Central memory CD4-positive, alpha-beta T cell (primary cell): Measurements from ENCODE around the gene ADIPOQ.
"Not testable (repeated sequence)": the region's sequence is repeated elsewhere in the genome, so short reads cannot be mapped to it uniquely, and the experiment has no call there.

Experiments
- DNase-seq: peaks from one replicate; pipeline ENCODE4 v3.0.0; 2022
- total RNA-seq, 3 experiments: gene quantifications; one replicate each; lab custom pipeline; 2026; lab: John Stamatoyannopoulos, UW

ADIPOQ gene
- total RNA-seq: 0 reads per million in 3 experiments

DNA sequence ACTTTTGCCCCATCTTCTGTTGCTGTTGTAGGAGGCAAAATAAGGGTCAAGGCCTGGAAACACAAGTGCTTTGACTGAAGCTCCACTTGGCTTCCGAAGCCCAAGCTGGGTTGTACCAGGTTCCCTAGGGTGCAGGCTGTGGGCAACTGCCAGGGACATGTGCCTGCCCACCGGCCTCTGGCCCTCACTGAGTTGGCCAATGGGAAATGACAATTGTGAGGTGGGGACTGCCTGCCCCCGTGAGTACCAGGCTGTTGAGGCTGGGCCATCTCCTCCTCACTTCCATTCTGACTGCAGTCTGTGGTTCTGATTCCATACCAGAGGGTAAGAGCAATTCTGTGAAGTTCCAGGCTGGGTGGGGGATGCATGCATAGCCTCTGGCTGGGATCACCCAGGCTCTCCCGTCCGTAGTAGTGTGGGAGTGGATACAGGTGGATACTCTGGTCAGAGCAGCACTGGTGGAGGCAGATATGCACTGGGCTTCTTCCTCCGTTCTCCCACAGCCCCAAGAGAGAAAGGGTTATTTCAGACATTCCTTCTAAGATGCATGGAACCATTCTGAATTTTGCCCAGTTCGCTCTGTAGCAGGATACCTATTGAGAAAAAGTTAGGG lies at the start of gene ADIPOQ:
Gene ADIPOQ, plus strand, starts transcription at position 285 of the 613 bp plus-strand sequence. CDS start 10,349 bp downstream, outside the sequence.
- DNase-seq: no peak

- no peak for DNase-seq
Observed at GRCh38 chr3:186798239-186798874, 44.2 kb upstream of the ADIPOQ start.

DNA sequence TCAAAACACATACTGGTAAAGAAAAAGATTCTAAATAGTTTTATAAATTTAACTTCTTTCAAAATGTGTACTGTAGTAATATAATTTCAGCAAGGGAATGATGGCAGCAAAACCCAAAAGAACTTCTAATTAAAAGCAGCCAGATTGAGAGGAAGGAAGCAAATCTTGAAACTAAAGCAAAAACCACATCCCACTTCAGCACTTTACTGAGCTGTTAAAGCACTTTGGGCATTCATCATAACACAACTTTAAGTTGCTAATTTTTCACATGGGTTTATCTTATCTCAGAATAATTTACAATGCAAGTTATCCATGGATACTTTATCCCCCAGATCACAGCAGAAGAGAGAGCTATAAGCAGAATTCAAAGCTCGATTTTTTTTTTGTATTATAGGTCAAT lies 42.2 kb upstream of the ADIPOQ start:
- no peak for DNase-seq

- no peak for DNase-seq
Observed at GRCh38 chr3:186802701-186803100, 39.8 kb upstream of the ADIPOQ start.

DNA sequence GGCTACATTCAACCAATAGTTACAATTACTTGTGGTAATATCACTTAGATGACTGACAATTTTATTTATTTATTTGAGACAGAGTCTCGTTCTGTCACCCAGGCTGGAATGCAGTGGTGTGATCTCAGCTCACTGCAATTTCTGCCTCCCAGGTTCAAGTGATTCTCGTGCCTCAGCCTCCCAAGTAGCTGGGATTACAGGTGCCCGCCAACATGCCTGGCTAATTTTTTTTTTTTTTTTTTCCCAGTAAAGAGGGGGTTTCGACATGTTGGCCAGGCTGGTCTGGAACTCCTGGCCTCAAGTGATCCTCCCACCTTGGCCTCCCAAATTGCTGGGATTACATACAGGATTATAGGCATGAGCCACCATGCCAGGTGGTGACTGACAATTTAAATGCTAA lies 39.1 kb upstream of the ADIPOQ start:
- not testable (repeated sequence) for DNase-seq

DNA sequence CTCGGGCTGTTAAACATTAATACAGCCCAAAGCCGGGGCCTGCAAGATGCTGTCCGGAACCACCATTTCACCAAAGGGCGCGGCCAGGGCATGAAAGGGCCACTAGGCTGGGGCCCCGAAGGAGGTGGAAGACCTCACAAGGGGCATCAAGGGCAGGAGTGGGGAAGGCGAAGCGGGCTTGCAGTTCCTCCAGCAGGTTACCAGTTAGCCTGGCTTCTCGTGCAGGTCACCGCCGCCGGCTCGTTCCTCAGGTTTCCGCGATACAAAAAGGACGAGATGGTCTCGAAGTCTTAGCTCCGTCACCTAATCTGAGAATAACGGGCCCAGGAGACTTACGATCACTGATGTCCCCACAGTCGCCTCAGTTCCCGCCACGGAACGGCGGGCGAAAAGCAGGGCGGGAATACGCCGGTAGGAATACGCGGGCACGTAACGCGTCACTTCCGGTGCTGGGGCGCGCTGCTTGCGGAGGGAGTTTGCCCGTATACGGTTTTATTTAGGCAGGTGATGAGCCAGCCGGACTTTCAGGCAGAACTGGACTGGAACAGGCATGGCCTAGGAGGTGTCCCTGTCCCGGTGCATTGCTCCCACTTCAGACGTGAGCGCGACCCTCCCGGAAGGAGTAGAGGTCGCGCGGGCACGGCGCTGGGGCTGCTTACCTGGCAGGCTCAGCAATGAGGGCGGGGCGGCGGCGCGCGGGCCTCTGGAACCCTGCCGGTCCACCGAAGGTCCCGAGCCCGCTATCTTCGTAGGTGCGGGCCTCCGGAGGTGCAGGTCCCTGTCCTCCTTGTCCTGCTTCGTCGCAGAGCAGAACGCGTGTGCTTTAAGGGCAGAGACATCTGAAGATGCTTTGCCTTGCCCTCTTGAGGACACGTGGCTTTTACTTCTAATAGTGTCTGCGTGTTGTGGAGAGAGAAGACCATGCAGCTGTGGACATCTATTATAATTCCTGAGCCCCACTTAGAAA lies 36.1 kb upstream of the ADIPOQ start, which contains the start of gene RFC4:
Gene RFC4, minus strand, starts transcription at position 394 of the 967 bp plus-strand sequence. CDS start 1,769 bp downstream, outside the sequence.
- DNase-seq: peak; percentile 81

GRCh38 chr3:186807231-186807630 lies 35.3 kb upstream of the ADIPOQ start:
- no peak for DNase-seq

DNA sequence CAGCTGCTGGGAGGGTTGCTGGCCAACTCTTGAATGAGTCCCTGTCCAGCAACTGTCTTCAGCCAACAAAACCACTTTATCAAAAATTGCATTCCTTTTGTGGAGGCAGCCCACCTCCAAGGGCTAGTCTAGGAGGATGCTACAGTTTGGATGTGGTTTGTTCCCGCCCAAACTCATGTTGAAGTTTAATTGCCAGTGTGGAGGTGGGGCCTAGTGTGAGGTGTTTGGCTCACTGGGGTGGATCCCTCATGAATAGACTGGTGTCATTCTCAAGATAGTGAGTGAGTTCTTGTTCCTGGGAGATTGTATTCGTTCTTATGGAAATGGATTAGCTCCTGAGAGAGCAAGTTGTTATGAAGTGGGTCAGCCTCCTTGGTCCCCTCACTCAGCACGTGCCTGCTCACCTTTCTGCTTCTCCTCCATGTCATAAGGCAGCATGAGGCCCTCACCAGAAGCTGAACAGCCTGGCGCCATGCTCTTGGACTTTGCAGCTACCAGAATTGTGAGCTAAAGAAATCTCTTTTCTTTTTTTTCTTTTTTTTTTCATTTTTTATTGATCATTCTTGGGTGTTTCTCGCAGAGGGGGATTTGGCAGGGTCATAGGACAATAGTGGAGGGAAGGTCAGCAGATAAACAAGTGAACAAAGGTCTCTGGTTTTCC lies 32.0 kb upstream of the ADIPOQ start:
- DNase-seq: no peak

DNA sequence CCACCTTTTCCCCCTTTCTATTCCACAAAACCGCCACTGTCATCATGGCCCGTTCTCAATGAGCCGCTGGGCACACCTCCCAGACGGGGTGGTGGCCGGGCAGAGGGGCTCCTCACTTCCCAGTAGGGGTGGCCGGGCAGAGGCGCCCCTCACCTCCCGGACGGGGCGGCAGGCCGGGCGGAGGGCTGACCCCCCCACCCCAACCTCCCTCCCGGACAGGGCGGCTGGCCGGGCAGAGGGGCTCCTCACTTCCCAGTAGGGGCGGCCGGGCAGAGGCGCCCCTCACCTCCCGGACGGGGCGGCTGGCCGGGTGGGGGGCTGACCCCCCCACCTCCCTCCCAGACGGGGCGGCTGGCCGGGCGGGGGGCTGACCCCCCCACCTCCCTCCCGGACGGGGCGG lies 31.2 kb upstream of the ADIPOQ start:
- not testable (repeated sequence) for DNase-seq

DNA sequence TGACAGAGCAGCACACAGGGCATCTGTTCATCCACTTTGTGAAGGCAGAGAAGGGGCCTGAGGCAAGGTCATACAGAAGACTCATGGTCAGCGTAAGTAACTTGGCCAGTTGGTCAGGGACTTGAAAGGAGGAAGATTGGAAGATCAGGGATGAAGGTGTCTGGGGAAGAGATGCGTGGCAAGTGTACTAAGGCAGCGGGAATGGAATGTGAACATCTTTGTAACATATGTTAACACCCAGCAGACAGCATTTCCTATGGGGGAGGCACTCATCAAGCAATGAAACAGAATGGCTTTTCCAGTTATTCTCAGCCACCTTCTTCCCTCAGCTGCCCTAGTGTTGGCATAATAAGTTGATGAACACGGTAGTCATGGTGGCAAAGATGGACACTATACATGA lies 28.4 kb upstream of the ADIPOQ start:
- DNase-seq: no peak

- DNase-seq: no peak
Observed at GRCh38 chr3:186815435-186815834, 27.1 kb upstream of the ADIPOQ start.

DNA sequence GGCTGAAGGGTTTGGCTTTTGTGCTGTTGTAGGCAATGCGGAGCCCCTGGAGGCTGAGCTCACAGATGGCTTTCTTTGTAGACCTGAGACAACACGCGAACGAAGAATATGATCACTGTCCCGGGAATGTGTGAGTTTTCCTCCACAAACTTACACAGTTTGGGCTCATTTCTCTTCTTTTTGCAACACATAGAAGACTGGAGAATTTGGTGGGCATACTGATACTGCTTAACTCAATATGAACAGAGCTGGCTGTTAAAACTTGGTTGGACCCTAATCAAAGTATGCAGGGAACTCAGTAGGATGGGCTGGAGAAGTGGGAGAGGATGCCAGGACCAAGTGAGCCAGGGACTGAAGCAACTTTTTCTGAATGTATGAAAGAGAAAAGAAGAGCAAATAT lies 24.0 kb upstream of the ADIPOQ start:
- no peak for DNase-seq

DNA sequence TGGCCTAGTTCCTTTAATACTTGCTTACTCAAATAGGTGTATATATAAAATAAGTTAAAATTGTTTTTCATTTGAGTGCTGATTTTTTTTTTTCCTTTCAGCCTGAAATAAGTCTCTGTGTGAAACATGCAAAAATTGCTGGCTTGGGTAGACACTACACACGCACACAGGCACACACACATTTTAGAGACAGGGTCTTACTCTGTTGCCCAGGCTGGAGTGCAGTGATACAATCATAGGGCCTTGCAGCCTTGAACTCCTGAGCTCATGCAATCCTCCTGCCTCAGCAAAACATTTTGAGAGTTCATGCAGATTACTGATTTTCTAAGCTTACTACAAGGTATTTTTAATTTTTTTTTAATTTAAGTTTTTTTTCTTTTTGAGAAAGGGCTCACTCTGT lies 23.6 kb upstream of the ADIPOQ start:
- no peak for DNase-seq

GRCh38 chr3:186821429-186822387 lies 20.8 kb upstream of the ADIPOQ start:
- DNase-seq: peak; percentile 33

- DNase-seq: not testable (repeated sequence)
Observed at GRCh38 chr3:186822388-186822759, 20.1 kb upstream of the ADIPOQ start.

DNA sequence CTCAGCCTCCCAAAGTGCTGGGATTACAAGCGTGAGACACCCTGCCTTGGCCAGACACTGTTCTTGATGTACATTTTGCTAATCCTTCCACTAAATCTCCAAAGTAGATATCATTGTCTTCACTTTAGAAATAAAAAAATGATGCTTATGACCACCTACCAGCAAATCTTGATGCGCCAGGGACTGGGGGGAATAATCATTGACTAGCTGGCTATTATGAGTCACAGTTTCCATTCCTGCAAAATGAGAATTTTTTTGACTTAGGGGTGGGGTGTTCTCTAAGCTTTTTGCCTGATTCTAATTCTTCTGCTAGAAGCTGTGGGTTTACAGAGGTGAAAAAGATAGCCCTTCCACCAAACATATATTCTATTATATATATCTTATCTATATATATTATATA lies 19.1 kb upstream of the ADIPOQ start:
- no peak for DNase-seq

- DNase-seq: no peak
Observed at GRCh38 chr3:186824430-186825139, 17.9 kb upstream of the ADIPOQ start.

- no peak for DNase-seq
Observed at GRCh38 chr3:186825294-186825821, 17.2 kb upstream of the ADIPOQ start.

- DNase-seq: no peak
Observed at GRCh38 chr3:186825872-186826409, 16.6 kb upstream of the ADIPOQ start.

- no peak for DNase-seq
Observed at GRCh38 chr3:186826410-186826975, 16.0 kb upstream of the ADIPOQ start.
